H9 (cell line): ENCODE measurements around the gene PLCXD3. TPM values are rescaled to one million over a fixed set of nuclear protein-coding genes. Genes with fewer than 3 reads are reported as not detected.

Source experiments
- DNase-seq: peaks from one replicate; pipeline ENCODE4 v3.0.0-alpha.2; 2017
- H2AFZ ChIP-seq: one replicate; pipeline ENCODE4 v1.6.1; 2013; ENCODE audit warnings: mild to moderate bottlenecking, low read length, control low read depth, moderate library complexity
- H2AK5ac ChIP-seq: 2 replicates; pipeline ENCODE4 v1.6.1; 2013; ENCODE audit warnings: low read length, control low read depth, mixed read lengths; ENCODE audit not compliant: insufficient read length
- H2BK120ac ChIP-seq: one replicate; pipeline ENCODE4 v1.6.1; 2013; ENCODE audit warnings: low read depth, mild to moderate bottlenecking, low read length, control low read depth, inconsistent platforms; ENCODE audit not compliant: poor library complexity, severe bottlenecking
- H2BK12ac ChIP-seq: 2 replicates; pipeline ENCODE4 v1.6.1; 2013; ENCODE audit warnings: low read length, control low read depth, mixed read lengths, low read depth; ENCODE audit not compliant: insufficient read length
- H2BK15ac ChIP-seq: 2 replicates; pipeline ENCODE4 v1.6.1; 2013; ENCODE audit warnings: low read depth, low read length, control low read depth
- H2BK20ac ChIP-seq: one replicate; pipeline ENCODE4 v1.6.1; 2013; ENCODE audit warnings: low read depth, mild to moderate bottlenecking, low read length, control low read depth, inconsistent platforms; ENCODE audit not compliant: poor library complexity, severe bottlenecking
- H2BK5ac ChIP-seq: 2 replicates; pipeline ENCODE4 v1.6.1; 2013; ENCODE audit warnings: low read length, control low read depth, mixed read lengths; ENCODE audit not compliant: insufficient read length
- H3K14ac ChIP-seq: 2 replicates; pipeline ENCODE4 v1.6.1; 2013; ENCODE audit warnings: low read length, control low read depth; ENCODE audit not compliant: insufficient read depth
- H3K18ac ChIP-seq: 2 replicates; pipeline ENCODE4 v1.6.1; 2013; ENCODE audit warnings: low read depth, mild to moderate bottlenecking, mixed read lengths, low read length, control low read depth; ENCODE audit not compliant: insufficient read length
- H3K23ac ChIP-seq: 2 replicates; pipeline ENCODE4 v1.6.1; 2013; ENCODE audit warnings: low read length, control low read depth, mixed read lengths, low read depth; ENCODE audit not compliant: insufficient read length
- H3K23me2 ChIP-seq: 2 replicates; pipeline ENCODE4 v1.6.1; 2013; ENCODE audit warnings: low read depth, mild to moderate bottlenecking, mixed read lengths, low read length, control low read depth; ENCODE audit not compliant: insufficient read length, poor library complexity, severe bottlenecking
- H3K27ac ChIP-seq: 2 replicates; pipeline ENCODE4 v1.5.1; 2013; ENCODE audit warnings: low read length, control low read depth, mixed read lengths, low read depth; ENCODE audit not compliant: insufficient read length
- H3K27me3 ChIP-seq: 2 replicates; pipeline ENCODE4 v1.6.1; 2013; ENCODE audit warnings: low read length, control low read depth, inconsistent platforms; ENCODE audit not compliant: insufficient read depth
- H3K4ac ChIP-seq: 2 replicates; pipeline ENCODE4 v1.6.1; 2013; ENCODE audit warnings: low read depth, mild to moderate bottlenecking, control low read depth, inconsistent platforms, low read length, moderate library complexity
- H3K4me1 ChIP-seq: 2 replicates; pipeline ENCODE4 v1.6.1; 2013; ENCODE audit warnings: low read length, control low read depth, inconsistent platforms; ENCODE audit not compliant: insufficient read depth
- H3K4me2 ChIP-seq: 2 replicates; pipeline ENCODE4 v1.6.1; 2013; ENCODE audit warnings: low read length, control low read depth, mixed read lengths; ENCODE audit not compliant: insufficient read length, insufficient read depth
- H3K56ac ChIP-seq: 2 replicates; pipeline ENCODE4 v1.6.1; 2013; ENCODE audit warnings: low read depth, mild to moderate bottlenecking, mixed read lengths, low read length, control low read depth; ENCODE audit not compliant: insufficient read length
- H3K79me1 ChIP-seq: 2 replicates; pipeline ENCODE4 v1.6.1; 2013; ENCODE audit warnings: low read depth, mild to moderate bottlenecking, moderate library complexity, low read length, control low read depth, inconsistent platforms; ENCODE audit not compliant: insufficient read depth, poor library complexity, severe bottlenecking
- H3K79me2 ChIP-seq: 2 replicates; pipeline ENCODE4 v1.6.1; 2013; ENCODE audit warnings: low read length, control low read depth, inconsistent platforms; ENCODE audit not compliant: insufficient read depth
- H3K9ac ChIP-seq: 2 replicates; pipeline ENCODE4 v1.6.1; 2013; ENCODE audit warnings: low read length, control low read depth, mixed read lengths; ENCODE audit not compliant: insufficient read length; ENCODE audit errors: extremely low read depth
- H3K9me3 ChIP-seq: one replicate; pipeline ENCODE4 v1.6.1; 2013; ENCODE audit warnings: low read depth, low read length, inconsistent platforms; ENCODE audit not compliant: control insufficient read depth
- H3T11ph ChIP-seq: one replicate; pipeline ENCODE4 v1.6.1; 2013; ENCODE audit warnings: mild to moderate bottlenecking, low read length, control low read depth, inconsistent platforms
- H4K20me1 ChIP-seq: one replicate; pipeline ENCODE4 v1.6.1; 2013; ENCODE audit not compliant: control insufficient read depth, insufficient read length, insufficient read depth
- H4K5ac ChIP-seq: 2 replicates; pipeline ENCODE4 v1.6.1; 2013; ENCODE audit warnings: low read depth, mild to moderate bottlenecking, mixed read lengths, low read length, control low read depth; ENCODE audit not compliant: insufficient read length
- H4K8ac ChIP-seq: replicated peaks from 2 replicates; pipeline ENCODE4 v1.6.1; 2013; ENCODE audit warnings: low read length, control low read depth, mixed read lengths, low read depth; ENCODE audit not compliant: insufficient read length
- H4K91ac ChIP-seq: 2 replicates; pipeline ENCODE4 v1.6.1; 2013; ENCODE audit warnings: low read depth, mild to moderate bottlenecking, moderate library complexity, mixed read lengths, low read length, control low read depth; ENCODE audit not compliant: insufficient read length
- H3K27ac Mint-ChIP-seq, 3 experiments: 2 replicates in 2 of 3; 3 replicates in 1 of 3; pipeline ENCODE4 v1.8.0; 2020 to 2021; ENCODE audit warnings: mixed read lengths in 3 of 3, mild to moderate bottlenecking in 1 of 3, moderate library complexity in 1 of 3
- H3K27me3 Mint-ChIP-seq: 2 replicates; pipeline ENCODE4 v1.8.0; 2021; ENCODE audit warnings: low read depth, mild to moderate bottlenecking, moderate library complexity, mixed read lengths
- H3K36me3 Mint-ChIP-seq, 3 experiments: 2 replicates in 2 of 3; 3 replicates in 1 of 3; pipeline ENCODE4 v1.8.0; 2020 to 2021; ENCODE audit warnings: low read depth in 3 of 3, mixed read lengths in 3 of 3; ENCODE audit not compliant: insufficient read depth in 1 of 3
- H3K4me1 Mint-ChIP-seq, 2 experiments: 2 replicates each; pipeline ENCODE4 v1.8.0; 2020; ENCODE audit warnings: mixed read lengths in 2 of 2
- H3K4me3 Mint-ChIP-seq, 2 experiments: 2 replicates in 1 of 2; 3 replicates in 1 of 2; pipeline ENCODE4 v1.8.0; 2020 to 2021; ENCODE audit warnings: mild to moderate bottlenecking in 2 of 2, mixed read lengths in 2 of 2, moderate library complexity in 1 of 2
- H3K9me3 Mint-ChIP-seq, 2 experiments: 2 replicates in 1 of 2; 3 replicates in 1 of 2; pipeline ENCODE4 v1.8.0; 2020; ENCODE audit warnings: mild to moderate bottlenecking in 2 of 2, mixed read lengths in 2 of 2, moderate library complexity in 1 of 2
- CTCF ChIP-seq: fragments of 200-600 bp; sonication (generic); conservative IDR thresholded peaks from 3 replicates; pipeline ENCODE4 v1.8.0; 2021; ENCODE audit warnings: antibody characterized with exemption, mild to moderate bottlenecking
- WGBS: extraction: QIAGEN DNeasy Blood & Tissue Kit; methylation state at CpG from one replicate; pipeline ENCODE4 v1.1.7; 2013; ENCODE audit warnings: missing lambda C conversion rate, low lambda C conversion rate, mixed read lengths; ENCODE audit not compliant: insufficient read length; ENCODE audit errors: extremely low coverage; 5-methylcytosine and 5-hydroxymethylcytosine counted together
- total RNA-seq: library from RNA; stranded (reverse); gene quantifications from 2 replicates; pipeline ENCODE4 v1.2.1, GENCODE V29; 2021

Gene PLCXD3
- total RNA-seq, 1 experiment from 2014 or later = not detected

- Histone ChIP-seq H3K79me2 (no peaks in the 10 kb centered on the region), H4K91ac (no peak overlapping the region), H3K9me3 (no peaks in the 10 kb centered on the region), H4K8ac (no peak overlapping the region), H4K20me1 (no peaks in the 10 kb centered on the region), H2AK5ac (no peak overlapping the region), H3K23me2 (no peaks in the 10 kb centered on the region), H3K14ac (no peak overlapping the region), H3K56ac (no peak overlapping the region), H2BK20ac (no peak overlapping the region), H3K4me1 (no peaks in the 10 kb centered on the region), H3K4me2 (no peak overlapping the region), H4K5ac (no peak overlapping the region), H2AFZ (no peak overlapping the region), H2BK12ac (no peak overlapping the region), H3T11ph (no peak overlapping the region), H3K4ac (no peak overlapping the region), H2BK5ac (no peak overlapping the region), H2BK15ac (no peak overlapping the region), H3K9ac (no peak overlapping the region), H3K79me1 (no peaks in the 10 kb centered on the region), H2BK120ac (no peak overlapping the region), H3K27ac (no peak overlapping the region), H3K18ac (no peak overlapping the region), H3K27me3 (no peaks in the 10 kb centered on the region), H3K23ac (no peak overlapping the region)
- WGBS = no CpG with 5 or more reads among the region's 1 CpG
- Mint-ChIP-seq H3K36me3 (no peaks in the 10 kb centered on the region), H3K27me3 (no peaks in the 10 kb centered on the region), H3K9me3 (no peaks in the 10 kb centered on the region; a peak in 1 of 5 replicates), H3K27ac (no peak overlapping the region), H3K4me1 (no peaks in the 10 kb centered on the region), H3K4me3 (no peak overlapping the region)
- DNase-seq = no peak
- no peak for TF ChIP-seq CTCF
Observed at GRCh38 chr5:41345295-41345694, 165.1 kb downstream of the PLCXD3 start.
